Stimulated activated CD8-positive, alpha-beta memory T cell treated with anti-CD3 and anti-CD28 coated beads, Interleukin-12 subunit alpha, Interleukin-12 subunit beta, amount 100 ng/mL, for 1 hour (primary cell): Measurements from ENCODE around the gene SPCS1.

Experiments
- DNase-seq: peaks from one replicate; pipeline ENCODE4 v3.0.0-alpha.2; 2020; ENCODE audit warnings: low read depth

SPCS1 gene

GRCh38 chr3:52730681-52731080 is 24.8 kb downstream of the SPCS1 start:
- DNase-seq = no peak

GRCh38 chr3:52731590-52731989 is 25.7 kb downstream of the SPCS1 start:
- no peak for DNase-seq

GRCh38 chr3:52733256-52733891 is 27.5 kb downstream of the SPCS1 start:
- DNase-seq = no peak

- DNase-seq = no peak
Observed at GRCh38 chr3:52739730-52740129, 33.8 kb downstream of the SPCS1 start.

GRCh38 chr3:52742418-52743041 is 36.6 kb downstream of the SPCS1 start:
- DNase-seq = no peak

- no peak for DNase-seq
Observed at GRCh38 chr3:52743152-52743551, 37.2 kb downstream of the SPCS1 start.

GRCh38 chr3:52743721-52744120 is 37.8 kb downstream of the SPCS1 start:
- no peak for DNase-seq

- no peak for DNase-seq
Observed at GRCh38 chr3:52752045-52752660, 46.2 kb downstream of the SPCS1 start.

- no peak for DNase-seq
Observed at GRCh38 chr3:52754373-52754772, 48.5 kb downstream of the SPCS1 start.

- DNase-seq = no peak
Observed at GRCh38 chr3:52756141-52756540, 50.2 kb downstream of the SPCS1 start.
